GM21515 (cell line): ENCODE data around the gene RUNX1.
A peak's percentile ranks its signal among the peaks of the same experiment; 100 is the strongest.

Experiments used
- ATAC-seq: cut with Tn5 transposase; IDR thresholded peaks from one replicate; pipeline ENCODE4 v1.9.1; 2021; ENCODE audit not compliant: unreplicated experiment

Gene RUNX1

DNA sequence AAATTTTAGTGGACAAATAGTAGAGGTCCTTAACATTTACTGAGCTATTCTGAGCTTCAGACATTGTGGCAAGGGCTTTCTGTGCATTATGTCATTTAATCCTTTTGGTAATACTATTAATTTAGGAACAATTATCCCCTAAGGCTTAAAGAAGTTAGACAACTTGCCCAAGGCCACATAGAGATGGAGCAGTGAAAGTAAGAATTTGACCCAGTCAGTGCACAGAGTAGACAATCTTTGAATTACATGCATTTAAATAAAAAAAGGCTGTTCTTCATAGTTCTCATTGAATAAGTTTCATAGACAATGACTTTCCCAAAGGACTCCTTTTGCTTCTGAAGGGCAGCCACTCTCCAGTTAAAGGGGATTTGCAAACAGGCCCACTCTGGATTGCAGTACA is 142.7 kb downstream of the RUNX1 start:
- no peak for ATAC-seq

- ATAC-seq = no peak
Measured at GRCh38 chr21:34905218-34905537, 143.9 kb downstream of the RUNX1 start.

DNA sequence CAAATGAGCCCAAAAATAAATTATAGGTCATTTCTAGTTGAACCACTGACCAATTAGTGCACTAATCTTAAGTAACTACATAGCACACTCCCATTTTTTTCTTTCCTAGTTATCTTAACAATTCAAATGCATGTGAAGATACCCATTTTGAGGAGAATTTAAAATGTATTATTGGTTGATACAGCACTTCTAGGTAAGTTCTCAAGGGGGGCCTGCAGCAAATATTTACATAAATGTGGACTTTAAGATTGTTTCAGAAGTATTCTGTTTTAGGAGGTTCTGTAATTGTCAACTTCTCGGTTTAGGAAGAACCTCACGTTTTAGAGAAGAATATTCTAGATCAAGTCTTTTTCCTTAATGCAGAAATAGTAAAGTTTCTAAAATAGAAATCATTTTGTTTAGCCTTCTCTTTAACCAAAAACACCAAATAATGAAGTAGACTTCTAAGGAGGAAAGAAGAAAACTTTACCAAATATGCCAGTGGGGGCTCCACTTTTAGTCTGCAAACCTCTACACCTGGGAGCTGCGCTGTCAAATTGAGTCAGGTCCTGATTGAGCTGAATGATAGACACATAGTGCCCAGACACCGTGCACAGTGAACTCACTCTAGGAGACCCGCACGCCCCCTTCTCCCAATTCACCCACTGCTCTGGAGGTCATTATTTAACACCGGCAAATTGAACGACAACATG is 144.4 kb downstream of the RUNX1 start:
- ATAC-seq = no peak

DNA sequence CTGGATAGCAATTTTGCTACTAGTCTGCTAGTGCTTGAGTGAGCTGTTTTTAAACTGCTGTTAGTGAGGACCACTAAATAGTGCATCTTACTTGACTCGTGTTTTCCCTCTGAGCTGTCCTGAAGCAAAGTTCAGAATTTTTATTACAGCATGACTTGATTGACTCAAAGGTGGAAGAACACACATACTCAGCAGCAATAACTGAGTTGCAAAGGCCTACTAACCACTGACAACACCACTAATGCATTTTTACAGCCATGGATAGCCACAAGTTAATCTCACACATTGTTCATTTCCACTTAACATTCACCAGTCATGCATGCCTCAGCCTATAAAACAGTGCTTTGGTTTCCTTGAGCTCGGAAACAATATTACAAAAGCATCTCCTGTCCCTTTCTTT is 148.7 kb downstream of the RUNX1 start:
- ATAC-seq = no peak

DNA sequence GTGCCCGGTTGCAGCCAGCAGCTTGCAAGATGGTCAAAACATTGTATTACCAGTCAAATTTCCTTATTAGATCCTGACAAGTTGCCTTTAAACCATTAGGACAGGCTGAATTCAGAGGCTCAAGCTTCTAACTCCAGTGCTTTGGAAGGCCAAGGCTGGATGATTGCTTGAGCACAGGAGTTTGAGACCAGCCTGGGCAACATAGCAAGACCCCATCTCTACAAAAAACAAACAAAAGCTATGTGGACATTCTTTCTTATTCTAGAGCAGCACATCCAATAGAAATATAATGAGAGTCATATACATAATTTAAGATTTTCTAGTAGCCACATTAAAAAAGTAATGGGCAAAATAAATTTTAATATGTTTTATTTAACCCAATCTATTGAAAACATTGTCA is 149.3 kb downstream of the RUNX1 start:
- ATAC-seq = no peak

DNA sequence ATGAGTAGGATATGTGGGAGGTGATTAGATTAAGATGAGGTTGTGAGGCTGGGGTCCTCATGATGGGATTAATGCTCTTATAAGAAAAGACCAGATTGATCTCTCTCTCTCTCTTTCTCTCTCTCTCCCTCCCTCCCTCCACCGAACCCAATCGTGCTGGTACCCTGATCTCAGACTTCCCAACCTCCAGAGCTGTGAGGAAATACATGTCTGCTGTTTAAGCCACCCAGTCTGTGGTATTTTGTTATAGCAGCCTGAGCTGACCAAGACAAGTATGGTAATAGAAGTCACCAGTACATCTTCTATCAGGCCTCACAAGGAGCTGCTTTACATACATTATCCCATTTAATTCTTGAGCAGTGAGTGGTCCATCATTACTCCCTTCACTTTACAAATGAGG is 149.8 kb downstream of the RUNX1 start:
- ATAC-seq = no peak

- no peak for ATAC-seq
Measured at GRCh38 chr21:34897828-34898227, 151.3 kb downstream of the RUNX1 start.

GRCh38 chr21:34894401-34894800 is 154.7 kb downstream of the RUNX1 start:
- no peak for ATAC-seq

DNA sequence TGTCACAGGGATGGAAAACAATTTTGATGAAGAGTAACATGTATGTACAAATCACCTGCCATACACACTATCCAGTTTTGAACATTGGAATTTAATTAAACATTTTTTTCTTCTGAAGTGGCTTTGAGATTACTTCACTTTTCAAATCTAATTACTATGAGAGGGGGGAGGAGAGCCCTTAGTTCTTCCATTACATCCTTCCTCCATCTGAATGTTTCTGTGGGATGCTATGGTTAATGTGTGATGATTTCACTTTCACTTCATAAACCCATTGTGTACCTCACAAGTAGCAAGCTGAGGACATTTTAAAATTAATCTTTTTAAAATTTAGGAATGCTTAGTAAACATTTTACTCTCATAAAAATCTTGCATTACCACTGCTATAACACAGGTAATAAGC is 156.9 kb downstream of the RUNX1 start:
- no peak for ATAC-seq

DNA sequence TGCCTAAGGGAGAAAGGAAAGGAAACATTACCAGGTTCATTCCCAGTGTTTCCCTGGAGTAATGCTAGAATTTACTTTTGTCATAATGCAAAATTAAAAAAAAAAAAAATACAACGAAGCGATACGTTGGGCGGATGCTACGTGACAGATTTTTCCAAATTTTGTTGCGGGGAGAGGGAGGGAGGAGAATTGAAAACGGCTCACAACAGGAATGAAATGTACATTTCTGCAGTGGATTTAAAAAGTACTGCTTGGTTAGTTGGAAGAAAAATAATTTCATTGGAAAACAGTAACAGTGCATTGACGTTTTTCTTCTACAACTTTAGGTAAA is 157.5 kb downstream of the RUNX1 start:
- ATAC-seq = no peak

DNA sequence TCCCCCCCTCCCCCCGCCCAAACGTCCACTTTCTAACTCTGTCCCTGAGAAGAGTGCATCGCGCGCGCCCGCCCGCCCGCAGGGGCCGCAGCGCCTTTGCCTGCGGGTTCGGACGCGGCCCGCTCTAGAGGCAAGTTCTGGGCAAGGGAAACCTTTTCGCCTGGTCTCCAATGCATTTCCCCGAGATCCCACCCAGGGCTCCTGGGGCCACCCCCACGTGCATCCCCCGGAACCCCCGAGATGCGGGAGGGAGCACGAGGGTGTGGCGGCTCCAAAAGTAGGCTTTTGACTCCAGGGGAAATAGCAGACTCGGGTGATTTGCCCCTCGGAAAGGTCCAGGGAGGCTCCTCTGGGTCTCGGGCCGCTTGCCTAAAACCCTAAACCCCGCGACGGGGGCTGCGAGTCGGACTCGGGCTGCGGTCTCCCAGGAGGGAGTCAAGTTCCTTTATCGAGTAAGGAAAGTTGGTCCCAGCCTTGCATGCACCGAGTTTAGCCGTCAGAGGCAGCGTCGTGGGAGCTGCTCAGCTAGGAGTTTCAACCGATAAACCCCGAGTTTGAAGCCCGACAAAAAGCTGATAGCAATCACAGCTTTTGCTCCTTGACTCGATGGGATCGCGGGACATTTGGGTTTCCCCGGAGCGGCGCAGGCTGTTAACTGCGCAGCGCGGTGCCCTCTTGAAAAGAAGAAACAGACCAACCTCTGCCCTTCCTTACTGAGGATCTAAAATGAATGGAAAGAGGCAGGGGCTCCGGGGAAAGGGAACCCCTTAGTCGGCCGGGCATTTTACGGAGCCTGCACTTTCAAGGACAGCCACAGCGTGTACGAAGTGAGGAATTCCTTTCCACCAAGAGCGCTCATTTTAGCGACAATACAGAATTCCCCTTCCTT is 158.1 kb downstream of the RUNX1 start:
- ATAC-seq = no peak

- no peak for ATAC-seq
Measured at GRCh38 chr21:34890470-34890723, 158.7 kb downstream of the RUNX1 start.

GRCh38 chr21:34889676-34890469 is 159.2 kb downstream of the RUNX1 start:
- ATAC-seq = peak; percentile 32

DNA sequence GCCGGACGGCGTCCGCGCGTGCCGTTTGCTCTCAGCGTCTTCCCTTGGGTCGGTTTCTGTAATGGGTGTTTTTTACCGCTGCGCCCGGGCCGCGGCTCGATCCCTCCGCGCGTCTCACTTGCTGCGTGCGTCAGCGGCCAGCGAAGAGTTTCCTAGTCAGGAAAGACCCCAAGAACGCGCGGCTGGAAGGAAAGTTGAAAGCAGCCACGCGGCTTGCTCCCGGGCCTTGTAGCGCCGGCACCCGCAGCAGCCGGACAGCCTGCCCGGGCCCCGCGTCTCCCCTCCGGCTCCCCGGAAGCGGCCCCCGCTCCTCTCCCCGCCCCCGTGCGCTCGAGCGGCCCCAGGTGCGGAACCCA is 159.8 kb downstream of the RUNX1 start:
- ATAC-seq = peak; percentile 19

DNA sequence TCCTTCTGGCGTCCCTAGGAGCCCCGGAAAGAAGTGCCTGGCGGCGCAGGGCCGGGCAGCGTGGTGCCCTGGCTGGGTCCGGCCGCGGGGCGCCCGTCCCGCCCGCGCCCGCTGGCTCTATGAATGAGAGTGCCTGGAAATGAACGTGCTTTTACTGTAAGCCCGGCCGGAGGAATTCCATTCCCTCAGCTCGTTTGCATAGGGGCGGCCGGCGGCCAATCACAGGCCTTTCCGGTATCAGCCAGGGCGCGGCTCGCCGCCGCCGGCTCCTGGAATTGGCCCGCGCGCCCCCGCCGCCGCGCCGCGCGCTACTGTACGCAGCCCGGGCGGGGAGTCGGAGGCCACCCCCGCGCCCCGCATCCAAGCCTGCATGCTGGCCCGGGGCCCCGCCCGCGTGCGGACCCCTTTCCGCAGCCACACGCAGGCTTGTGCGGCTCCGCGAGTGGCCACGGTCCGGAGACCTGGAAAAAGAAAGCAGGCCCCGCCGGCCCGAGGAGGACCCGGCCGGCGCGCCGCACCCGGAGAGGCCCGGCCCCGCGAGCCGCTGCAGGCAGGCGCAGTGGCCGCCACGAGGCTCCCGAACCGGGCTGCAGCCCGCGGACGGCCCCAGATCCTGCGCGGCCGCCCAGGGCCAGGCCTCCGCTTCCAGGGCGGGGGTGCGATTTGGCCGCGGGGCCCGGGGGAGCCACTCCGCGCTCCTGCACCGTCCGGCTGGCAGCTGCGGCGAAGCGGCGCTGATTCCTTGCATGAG is 160.4 kb downstream of the RUNX1 start:
- ATAC-seq = peak; percentile 49

- peak; percentile 25 for ATAC-seq
Measured at GRCh38 chr21:34887725-34888568, 161.2 kb downstream of the RUNX1 start.

GRCh38 chr21:34887105-34887442 is 162.0 kb downstream of the RUNX1 start:
- no peak for ATAC-seq

DNA sequence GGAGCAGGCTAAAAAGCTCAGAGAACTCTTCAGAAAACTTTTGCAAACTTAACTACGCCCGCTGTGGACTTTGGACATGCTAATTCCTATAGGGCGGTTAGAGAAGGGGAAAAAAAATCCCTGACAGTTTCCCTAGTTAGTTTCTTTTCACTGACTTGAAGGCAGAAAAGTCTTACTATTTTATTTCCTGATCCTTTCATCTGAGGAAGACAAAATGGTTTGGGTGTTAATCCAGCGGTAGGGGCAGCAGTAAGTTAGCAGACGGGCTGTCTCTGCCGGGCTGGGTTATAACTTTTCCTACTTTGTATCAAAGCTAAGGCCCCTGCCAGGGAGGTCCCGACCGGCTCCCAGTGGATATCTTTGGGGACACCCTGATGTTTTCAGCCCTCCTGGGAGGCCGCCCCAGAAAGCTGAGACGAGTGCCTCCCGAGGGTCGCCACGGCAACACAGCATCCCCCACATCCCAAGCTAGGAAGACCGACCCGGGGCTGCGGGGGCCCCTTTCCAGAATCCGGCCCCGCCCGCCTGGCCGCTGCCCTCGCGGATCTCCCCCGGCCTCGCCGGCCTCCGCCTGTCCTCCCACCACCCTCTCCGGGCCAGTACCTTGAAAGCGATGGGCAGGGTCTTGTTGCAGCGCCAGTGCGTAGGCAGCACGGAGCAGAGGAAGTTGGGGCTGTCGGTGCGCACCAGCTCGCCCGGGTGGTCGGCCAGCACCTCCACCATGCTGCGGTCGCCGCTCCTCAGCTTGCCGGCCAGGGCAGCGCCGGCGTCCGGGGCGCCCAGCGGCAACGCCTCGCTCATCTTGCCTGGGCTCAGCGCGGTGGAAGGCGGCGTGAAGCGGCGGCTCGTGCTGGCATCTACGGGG is 162.6 kb downstream of the RUNX1 start:
- no peak for ATAC-seq

- ATAC-seq = no peak
Measured at GRCh38 chr21:34885626-34886239, 163.4 kb downstream of the RUNX1 start.
